Measurements from ENCODE around the gene GSTO2. TPM values are rescaled to one million over a fixed set of nuclear protein-coding genes. Genes with fewer than 3 reads are reported as not detected.

Gene GSTO2
- total RNA-seq, 1 donor from 2014 or later = 0.58 TPM

DNA sequence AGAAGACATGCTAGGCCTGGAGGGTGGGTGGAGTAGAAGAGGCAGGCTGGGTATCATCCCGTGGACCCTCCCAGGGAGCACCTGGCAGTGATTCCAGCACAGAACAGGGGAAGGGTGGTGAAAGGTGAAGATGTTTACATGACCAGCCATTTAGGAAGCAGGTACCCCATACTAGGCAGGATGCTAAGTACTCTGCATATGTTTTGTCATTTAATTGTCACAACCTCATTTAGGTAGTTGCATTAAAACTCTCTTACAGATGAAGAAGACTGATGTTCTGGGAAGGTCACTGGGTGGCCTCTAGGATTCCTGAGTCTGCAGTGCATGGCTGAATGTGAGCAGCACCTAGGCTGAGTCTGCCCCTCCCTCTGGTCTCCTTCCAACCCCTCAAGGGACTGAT lies 54.1 kb downstream of the GSTO2 start:
- Mint-ChIP-seq H3K4me1 (peaks cover 28% of the 10 kb centered on the region), H3K27ac (ENCODE audit: unreplicated experiment) (peak overlapping the region; percentile 12), H3K27me3 (ENCODE audit: low read depth) (peaks cover 90% of the 10 kb centered on the region), H3K9me3 (no peaks in the 10 kb centered on the region), H3K4me3 (no peak overlapping the region), H3K36me3 (ENCODE audit: low read depth) (peaks cover 7% of the 10 kb centered on the region)
- no peak for DNase-seq (ENCODE audit: low read depth, low spot score)
- TF ChIP-seq, protein P1, sequence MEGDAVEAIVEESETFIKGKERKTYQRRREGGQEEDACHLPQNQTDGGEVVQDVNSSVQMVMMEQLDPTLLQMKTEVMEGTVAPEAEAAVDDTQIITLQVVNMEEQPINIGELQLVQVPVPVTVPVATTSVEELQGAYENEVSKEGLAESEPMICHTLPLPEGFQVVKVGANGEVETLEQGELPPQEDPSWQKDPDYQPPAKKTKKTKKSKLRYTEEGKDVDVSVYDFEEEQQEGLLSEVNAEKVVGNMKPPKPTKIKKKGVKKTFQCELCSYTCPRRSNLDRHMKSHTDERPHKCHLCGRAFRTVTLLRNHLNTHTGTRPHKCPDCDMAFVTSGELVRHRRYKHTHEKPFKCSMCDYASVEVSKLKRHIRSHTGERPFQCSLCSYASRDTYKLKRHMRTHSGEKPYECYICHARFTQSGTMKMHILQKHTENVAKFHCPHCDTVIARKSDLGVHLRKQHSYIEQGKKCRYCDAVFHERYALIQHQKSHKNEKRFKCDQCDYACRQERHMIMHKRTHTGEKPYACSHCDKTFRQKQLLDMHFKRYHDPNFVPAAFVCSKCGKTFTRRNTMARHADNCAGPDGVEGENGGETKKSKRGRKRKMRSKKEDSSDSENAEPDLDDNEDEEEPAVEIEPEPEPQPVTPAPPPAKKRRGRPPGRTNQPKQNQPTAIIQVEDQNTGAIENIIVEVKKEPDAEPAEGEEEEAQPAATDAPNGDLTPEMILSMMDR (conservative IDR thresholded peaks at IDR 0.05) = no peak

DNA sequence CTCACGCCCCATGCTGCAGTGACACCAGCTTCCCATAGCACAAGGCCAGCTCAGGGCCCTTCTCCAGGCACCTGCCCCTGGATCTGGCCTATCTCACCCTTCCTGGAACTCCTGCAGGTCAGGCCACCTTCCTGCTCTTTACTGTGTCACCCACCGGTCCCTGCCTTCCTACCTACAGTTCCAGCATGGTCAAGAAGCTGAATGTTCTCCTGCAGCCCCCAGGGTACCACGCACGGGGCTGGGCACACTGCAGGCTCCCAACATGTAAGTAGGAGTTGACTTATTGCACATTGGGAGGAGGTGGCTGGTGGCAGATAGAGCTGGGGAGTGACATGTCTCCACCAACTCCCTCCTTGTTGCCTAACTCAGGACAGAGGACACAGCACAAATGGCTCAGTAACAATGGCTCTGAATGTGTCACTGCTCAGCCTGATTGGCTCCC lies 54.8 kb downstream of the GSTO2 start:
- Mint-ChIP-seq H3K4me3 (no peak overlapping the region), H3K4me1 (peaks cover 35% of the 10 kb centered on the region), H3K27ac (ENCODE audit: unreplicated experiment) (no peak overlapping the region), H3K9me3 (no peaks in the 10 kb centered on the region), H3K27me3 (ENCODE audit: low read depth) (peaks cover 90% of the 10 kb centered on the region), H3K36me3 (ENCODE audit: low read depth) (peaks cover 7% of the 10 kb centered on the region)
- TF ChIP-seq, protein P1 (conservative IDR thresholded peaks at IDR 0.05) = no peak
- no peak for DNase-seq (ENCODE audit: low read depth, low spot score)

DNA sequence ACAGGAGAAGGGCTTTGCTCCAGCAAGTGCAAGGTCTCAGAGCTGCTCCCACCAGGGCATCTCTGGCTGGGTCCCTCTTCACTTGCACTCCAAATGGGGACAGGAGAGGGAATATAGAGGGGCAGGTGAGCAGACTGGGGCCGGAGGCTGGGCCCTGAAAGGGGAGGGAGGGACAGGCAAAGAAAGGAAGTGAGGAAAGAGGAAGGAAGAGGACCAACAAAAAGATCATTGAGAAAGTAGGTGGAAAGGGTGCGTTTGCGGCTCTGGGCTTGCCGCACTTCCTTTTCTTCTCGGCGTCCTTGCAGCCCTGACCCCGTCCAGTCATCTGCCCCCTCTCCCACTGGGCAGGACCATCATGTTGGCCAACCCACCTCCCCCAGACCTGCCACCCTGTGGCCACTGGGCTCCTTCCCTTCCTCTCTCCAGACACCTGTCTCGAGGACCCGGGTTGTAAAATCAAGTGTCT lies 55.3 kb downstream of the GSTO2 start:
- H3K9me3 Mint-ChIP-seq = no peaks in the 10 kb centered on the region
- peaks cover 90% of the 10 kb centered on the region for H3K27me3 Mint-ChIP-seq (ENCODE audit: low read depth)
- H3K4me1 Mint-ChIP-seq = peaks cover 40% of the 10 kb centered on the region
- H3K4me3 Mint-ChIP-seq = no peak overlapping the region
- no peak overlapping the region for H3K27ac Mint-ChIP-seq (ENCODE audit: unreplicated experiment)
- peaks cover 7% of the 10 kb centered on the region for H3K36me3 Mint-ChIP-seq (ENCODE audit: low read depth)
- no peak for DNase-seq (ENCODE audit: low read depth, low spot score)
- TF ChIP-seq, protein P1 (conservative IDR thresholded peaks at IDR 0.05) = no peak

DNA sequence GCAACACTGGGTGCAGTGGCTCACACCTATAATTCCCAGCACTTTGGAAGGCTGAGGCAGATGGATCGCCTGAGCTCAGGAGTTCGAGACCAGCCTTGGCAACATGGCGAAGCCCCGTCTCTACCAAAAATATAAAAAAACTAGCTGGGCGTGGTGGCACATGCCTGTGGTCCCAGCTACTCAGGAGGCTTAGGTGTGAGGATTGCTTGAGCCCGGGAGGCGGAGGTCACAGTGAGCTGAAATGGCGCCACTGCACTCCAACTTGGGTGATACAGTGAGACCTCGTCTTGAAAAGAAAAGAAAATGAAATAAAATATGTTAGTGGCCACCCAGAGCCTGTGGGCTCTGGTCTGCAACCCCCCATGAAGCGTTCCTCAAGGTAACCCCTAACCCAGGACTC lies 55.9 kb downstream of the GSTO2 start:
- peak overlapping the region; percentile 44 for H3K4me3 Mint-ChIP-seq
- no peak for DNase-seq (ENCODE audit: low read depth, low spot score)
- no peaks in the 10 kb centered on the region for H3K9me3 Mint-ChIP-seq
- H3K27ac Mint-ChIP-seq (ENCODE audit: unreplicated experiment) = no peak overlapping the region
- TF ChIP-seq, protein P1 (conservative IDR thresholded peaks at IDR 0.05) = no peak
- H3K36me3 Mint-ChIP-seq (ENCODE audit: low read depth) = peaks cover 7% of the 10 kb centered on the region
- H3K4me1 Mint-ChIP-seq = peaks cover 47% of the 10 kb centered on the region
- peaks cover 90% of the 10 kb centered on the region for H3K27me3 Mint-ChIP-seq (ENCODE audit: low read depth)

DNA sequence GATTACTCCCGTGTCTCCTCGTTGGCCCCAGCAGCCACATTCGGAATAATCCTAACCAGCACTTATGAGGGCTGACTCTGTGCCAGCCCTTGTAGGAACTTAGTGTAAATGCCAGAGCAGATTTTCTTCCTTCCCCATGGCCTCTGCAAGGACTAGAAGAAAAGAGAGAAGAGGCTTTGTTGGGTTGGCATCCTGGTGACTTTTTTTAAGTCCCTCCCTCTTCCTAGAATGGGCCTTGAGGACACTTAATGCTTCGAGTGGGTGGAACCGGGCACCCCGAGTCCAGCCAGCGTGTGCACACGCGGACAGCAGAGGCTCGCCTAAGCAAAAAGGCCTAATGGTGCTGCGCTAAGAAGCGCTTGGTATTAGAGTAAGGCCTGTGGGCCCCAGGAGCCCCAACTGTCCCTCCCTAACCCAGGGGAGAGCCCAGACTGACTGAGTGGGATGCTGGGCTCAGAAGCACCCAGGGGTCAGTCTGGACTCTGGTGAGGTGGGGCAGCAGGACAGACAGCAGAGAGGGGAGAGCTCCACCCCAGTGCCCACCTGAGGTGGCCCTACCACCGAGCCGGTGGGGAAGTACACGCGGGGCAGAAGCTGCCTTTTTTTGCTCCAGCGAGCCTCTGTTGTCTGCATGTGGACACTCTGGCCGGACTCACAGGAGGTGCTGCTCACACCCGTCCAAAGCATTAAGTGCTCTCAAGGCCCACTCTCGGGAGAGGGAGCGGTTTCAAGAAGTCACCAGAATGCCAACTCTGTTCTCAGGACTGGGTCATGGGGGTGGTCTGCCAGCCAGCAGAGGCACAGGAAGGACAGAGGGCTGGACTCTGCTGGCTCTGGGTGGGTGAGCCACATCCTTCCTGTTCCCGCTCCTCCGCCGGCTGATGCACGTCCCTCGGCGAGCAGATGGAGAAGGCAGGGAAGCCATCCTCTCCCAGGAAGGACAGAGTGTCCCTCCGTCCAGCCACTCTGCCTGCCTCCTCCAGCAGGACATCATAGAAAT lies 56.8 kb downstream of the GSTO2 start:
- H3K27me3 Mint-ChIP-seq (ENCODE audit: low read depth) = peaks cover 94% of the 10 kb centered on the region
- TF ChIP-seq, protein P1 (conservative IDR thresholded peaks at IDR 0.05) = no peak
- peaks cover 49% of the 10 kb centered on the region for H3K4me1 Mint-ChIP-seq
- H3K4me3 Mint-ChIP-seq = peak overlapping the region; percentile 44
- no peak for DNase-seq (ENCODE audit: low read depth, low spot score)
- H3K9me3 Mint-ChIP-seq = no peaks in the 10 kb centered on the region
- H3K27ac Mint-ChIP-seq (ENCODE audit: unreplicated experiment) = no peak overlapping the region
- peaks cover 7% of the 10 kb centered on the region for H3K36me3 Mint-ChIP-seq (ENCODE audit: low read depth)
